Measurements from ENCODE around the gene ELMO1. TPM values are rescaled to one million over a fixed set of nuclear protein-coding genes. Genes with fewer than 3 reads are reported as not detected.

ELMO1 gene
- total RNA-seq, 1 experiment from 2014 or later: 1.1 TPM

- no peak overlapping the region for H3K9ac ChIP-seq (ENCODE audit: low read length)
- H3K9me2 ChIP-seq (ENCODE audit: insufficient read depth): no peaks in the 10 kb centered on the region
- no peaks in the 10 kb centered on the region for H3K27me3 ChIP-seq (ENCODE audit: insufficient read depth, low read length)
- DNase-seq (ENCODE audit: low read depth, low spot score) (no peak), ATAC-seq (no peak)
- no peaks in the 10 kb centered on the region for H3K9me3 ChIP-seq (ENCODE audit: control insufficient read depth in 1 of 2, insufficient read depth in 1 of 2, low read depth in 1 of 2, low read length in 2 of 2)
- ChIA-PET CTCF (interaction anchor here (0.7 kb wide), 1 partner anchor 38 kb away, joined by 3 read pairs; no protein-coding TSS in a partner anchor), POLR2A (no interaction called here), RAD21 (ENCODE audit: low non-redundant PET in 1 of 2, low total read pairs in 2 of 2, uncharacterized antibody in 2 of 2, unreplicated experiment in 2 of 2) (no interaction called here)
- H3K4me2 ChIP-seq (ENCODE audit: low read length): no peak overlapping the region
- H3K36me3 ChIP-seq (ENCODE audit: control insufficient read depth in 1 of 2, insufficient read depth in 2 of 2, low read length in 2 of 2): no peaks in the 10 kb centered on the region
- no peak overlapping the region for H3K27ac ChIP-seq (ENCODE audit: low read depth, low read length)
- H4K20me1 ChIP-seq (ENCODE audit: insufficient read depth): no peaks in the 10 kb centered on the region
- no peaks in the 10 kb centered on the region for H3K79me2 ChIP-seq (ENCODE audit: insufficient read depth, low read length)
- no peak overlapping the region for H2AFZ ChIP-seq (ENCODE audit: low read depth, low read length, poor library complexity, severe bottlenecking)
- H3K4me1 ChIP-seq (ENCODE audit: control insufficient read depth in 1 of 2, insufficient read depth in 2 of 2, low read length in 2 of 2): no peaks in the 10 kb centered on the region
- intact Hi-C loops (cut with micrococcal nuclease): no loop called here
- TF ChIP-seq TCF7L2 (IDR thresholded peaks at IDR 0.05; ENCODE audit: borderline replicate concordance, extremely low read depth, insufficient read depth, insufficient read length) (no peak), CEBPB (IDR thresholded peaks at IDR 0.05; ENCODE audit: low read depth) (no peak), RAD21 (IDR thresholded peaks at IDR 0.05; ENCODE audit: low read depth) (no peak), ELF1 (IDR thresholded peaks at IDR 0.05; ENCODE audit: borderline replicate concordance, low read depth) (no peak), YY1 (IDR thresholded peaks at IDR 0.05; ENCODE audit: extremely low read depth, insufficient replicate concordance, low read depth, low read length) (no peak), FOSL1 (IDR thresholded peaks at IDR 0.05; ENCODE audit: low read depth) (no peak), POLR2A (IDR thresholded peaks at IDR 0.05; ENCODE audit: borderline replicate concordance, extremely low read depth, insufficient read depth, insufficient read length) (no peak), SIN3A (IDR thresholded peaks at IDR 0.05; ENCODE audit: low read depth) (no peak), SP1 (IDR thresholded peaks at IDR 0.05; ENCODE audit: low read depth) (no peak)
- TF ChIP-seq, protein P1, sequence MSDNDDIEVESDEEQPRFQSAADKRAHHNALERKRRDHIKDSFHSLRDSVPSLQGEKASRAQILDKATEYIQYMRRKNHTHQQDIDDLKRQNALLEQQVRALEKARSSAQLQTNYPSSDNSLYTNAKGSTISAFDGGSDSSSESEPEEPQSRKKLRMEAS (IDR thresholded peaks at IDR 0.05): no peak
- H3K4me3 ChIP-seq (replicated peaks in 1 of 2; ENCODE audit: low read depth in 1 of 2, low read length in 2 of 2): no peak overlapping the region
- BruUV-seq (replicated peaks): no TSS peak
These were observed 288.0 kb downstream of the ELMO1 start for GRCh38 chr7:37160656-37161055.

GRCh38 chr7:37153376-37153775, 295.3 kb downstream of the ELMO1 start:
- no peak overlapping the region for H3K4me2 ChIP-seq (ENCODE audit: low read length)
- no peaks in the 10 kb centered on the region for H3K36me3 ChIP-seq (ENCODE audit: control insufficient read depth in 1 of 2, insufficient read depth in 2 of 2, low read length in 2 of 2)
- no peaks in the 10 kb centered on the region for H3K9me2 ChIP-seq (ENCODE audit: insufficient read depth)
- TF ChIP-seq EZH2phosphoT487 (IDR thresholded peaks at IDR 0.05; ENCODE audit: borderline replicate concordance): no peak
- no peak for TF ChIP-seq JUND (IDR thresholded peaks at IDR 0.05)
- TF ChIP-seq EGR1 (IDR thresholded peaks at IDR 0.05; ENCODE audit: low read depth): no peak
- TF ChIP-seq, protein P1 (IDR thresholded peaks at IDR 0.05): no peak
- TF ChIP-seq ZNF274 (IDR thresholded peaks at IDR 0.05; ENCODE audit: low read depth, low read length): no peak
- no peak for TF ChIP-seq CEBPB (IDR thresholded peaks at IDR 0.05; ENCODE audit: low read depth)
- intact Hi-C loops (cut with micrococcal nuclease): no loop called here
- no peaks in the 10 kb centered on the region for H4K20me1 ChIP-seq (ENCODE audit: insufficient read depth)
- CTCF ChIA-PET: no interaction called here
- no peaks in the 10 kb centered on the region for H3K9me3 ChIP-seq (ENCODE audit: control insufficient read depth in 1 of 2, insufficient read depth in 1 of 2, low read depth in 1 of 2, low read length in 2 of 2)
- no peaks in the 10 kb centered on the region for H3K27me3 ChIP-seq (ENCODE audit: insufficient read depth, low read length)
- no peak overlapping the region for H3K9ac ChIP-seq (ENCODE audit: low read length)
- no peak for ATAC-seq
- BruUV-seq (replicated peaks): no TSS peak
- no peak for DNase-seq (ENCODE audit: low read depth, low spot score)
- POLR2A ChIA-PET: no interaction called here
- no peak overlapping the region for H3K4me3 ChIP-seq (replicated peaks in 1 of 2; ENCODE audit: low read depth in 1 of 2, low read length in 2 of 2)
- no peak overlapping the region for H2AFZ ChIP-seq (ENCODE audit: low read depth, low read length, poor library complexity, severe bottlenecking)
- no peak overlapping the region for H3K27ac ChIP-seq (ENCODE audit: low read depth, low read length)
- H3K4me1 ChIP-seq (ENCODE audit: control insufficient read depth in 1 of 2, insufficient read depth in 2 of 2, low read length in 2 of 2): no peaks in the 10 kb centered on the region
- no peaks in the 10 kb centered on the region for H3K79me2 ChIP-seq (ENCODE audit: insufficient read depth, low read length)
- RAD21 ChIA-PET (ENCODE audit: low non-redundant PET in 1 of 2, low total read pairs in 2 of 2, uncharacterized antibody in 2 of 2, unreplicated experiment in 2 of 2): no interaction called here
